ENCODE results near the gene SPEM3.

DNA sequence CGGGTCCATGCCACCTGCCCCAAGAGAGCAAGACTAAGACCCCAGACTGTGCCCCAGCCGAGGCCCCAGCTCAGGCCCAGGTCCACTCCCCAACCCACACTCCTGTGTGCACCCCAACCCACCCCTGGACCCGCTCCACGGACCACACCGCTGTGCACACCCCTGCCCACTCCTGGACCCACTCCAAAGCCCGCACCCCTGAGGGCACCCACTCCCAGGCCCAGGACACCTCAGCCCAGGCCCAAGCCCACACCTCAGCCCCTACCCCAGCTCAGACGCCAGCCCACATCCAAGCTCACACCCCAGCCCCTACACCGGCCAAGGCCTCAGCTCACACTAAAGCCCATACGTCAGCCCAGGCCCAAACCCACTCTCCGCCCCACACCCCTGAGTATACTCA lies 1.1 kb downstream of the SPEM3 start:
- no peak for TF ChIP-seq ZNF274 (IDR thresholded peaks at IDR 0.05; ENCODE audit: low read depth, low read length)
- no peak for TF ChIP-seq SUZ12 (IDR thresholded peaks at IDR 0.05; ENCODE audit: extremely low read depth, insufficient read depth, insufficient read length)
- TF ChIP-seq YY1 (IDR thresholded peaks at IDR 0.05; ENCODE audit: insufficient read depth, insufficient read length) = no peak

Measured in NT2/D1 (cell line).